NCI-H128 (cell line): ENCODE measurements around the gene ALS2.
"Not testable (repeated sequence)": the region's sequence is repeated elsewhere in the genome, so short reads cannot be mapped to it uniquely, and the experiment has no call there.

ENCODE experiments used
- DNase-seq: peaks from one replicate; lab custom pipeline; 2025; ENCODE audit not compliant: unreplicated experiment; lab: John Stamatoyannopoulos, UW

ALS2 gene

GRCh38 chr2:201678401-201678800 is 102.3 kb downstream of the ALS2 start:
- no peak for DNase-seq

GRCh38 chr2:201675454-201675853 is 105.3 kb downstream of the ALS2 start:
- DNase-seq = no peak

- DNase-seq = no peak
These were observed 105.9 kb downstream of the ALS2 start for GRCh38 chr2:201674794-201675193.

- DNase-seq = no peak
These were observed 106.4 kb downstream of the ALS2 start for GRCh38 chr2:201674298-201674697.

- DNase-seq = no peak
These were observed 107.2 kb downstream of the ALS2 start for GRCh38 chr2:201673546-201673945.

GRCh38 chr2:201671205-201671604 is 109.5 kb downstream of the ALS2 start:
- DNase-seq = not testable (repeated sequence)

GRCh38 chr2:201669865-201670264 is 110.9 kb downstream of the ALS2 start:
- no peak for DNase-seq

- DNase-seq = no peak
These were observed 112.3 kb downstream of the ALS2 start for GRCh38 chr2:201668402-201668910.

GRCh38 chr2:201664334-201664733 is 116.4 kb downstream of the ALS2 start:
- no peak for DNase-seq

- no peak for DNase-seq
These were observed 119.4 kb downstream of the ALS2 start for GRCh38 chr2:201661366-201661765.

GRCh38 chr2:201660293-201660895 is 120.3 kb downstream of the ALS2 start:
- no peak for DNase-seq

- no peak for DNase-seq
These were observed 124.0 kb downstream of the ALS2 start for GRCh38 chr2:201656740-201657139.

- no peak for DNase-seq
These were observed 124.6 kb downstream of the ALS2 start for GRCh38 chr2:201656102-201656501.

GRCh38 chr2:201654616-201655384 is 125.9 kb downstream of the ALS2 start:
- DNase-seq = no peak

GRCh38 chr2:201653221-201653620 is 127.5 kb downstream of the ALS2 start:
- no peak for DNase-seq
